Measurements from ENCODE around the gene C16orf95.
"Not testable (repeated sequence)": the region's sequence is repeated elsewhere in the genome, so short reads cannot be mapped to it uniquely, and the experiment has no call there.

C16orf95 gene, protein sequence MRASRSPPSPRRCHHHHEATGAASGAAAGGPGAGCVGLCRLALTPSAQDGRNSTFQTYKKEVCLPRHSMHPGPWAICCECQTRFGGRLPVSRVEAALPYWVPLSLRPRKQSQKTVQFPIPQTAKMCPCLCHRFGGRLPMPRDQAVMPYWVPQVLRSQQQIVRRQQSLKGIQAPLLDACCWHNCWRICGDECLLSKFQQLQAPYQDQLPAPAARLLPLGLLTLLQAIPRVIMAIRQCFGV

DNA sequence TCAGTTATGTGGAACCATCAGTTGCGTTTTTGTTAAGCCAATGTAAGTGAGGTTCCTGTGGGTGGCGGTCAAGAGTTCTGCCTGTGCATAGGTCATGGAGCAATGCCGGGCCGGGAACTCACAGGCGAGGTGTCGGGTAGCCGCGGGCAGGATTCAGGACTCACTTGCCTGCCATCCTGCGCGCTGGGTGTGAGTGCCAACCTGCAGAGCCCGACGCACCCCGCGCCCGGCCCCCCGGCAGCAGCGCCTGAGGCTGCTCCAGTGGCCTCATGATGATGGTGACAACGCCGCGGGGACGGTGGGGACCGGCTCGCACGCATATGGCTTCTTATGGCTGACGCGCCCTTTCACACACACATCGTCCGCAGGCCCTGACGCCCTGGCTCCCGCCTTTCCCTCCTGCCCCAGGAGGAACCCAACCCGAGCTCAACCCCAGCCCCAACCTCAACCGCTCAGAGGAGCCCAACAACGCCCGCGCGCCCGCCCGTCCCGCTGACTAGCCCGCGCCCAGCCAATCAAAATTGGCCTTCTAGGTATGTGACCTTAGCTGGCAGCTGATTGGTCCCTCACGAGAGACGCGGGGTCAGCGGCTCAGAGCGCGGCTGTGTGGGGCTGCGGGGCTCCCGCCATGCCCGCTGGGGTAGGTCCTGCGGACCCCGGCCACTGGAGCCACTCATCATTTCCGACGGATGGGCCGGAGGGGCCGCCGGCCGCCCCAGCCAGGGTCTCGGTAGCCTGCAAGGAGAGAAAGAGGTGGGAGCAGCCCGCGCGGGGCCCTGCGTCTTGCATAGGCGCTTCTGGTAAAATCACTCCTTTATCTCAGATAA is at the start of gene C16orf95:
Gene C16orf95, minus strand, starts transcription at position 470 of the 827 bp plus-strand sequence. Its CDS starts 150 bp downstream, at position 320.
- peak; percentile 64 for DNase-seq (ENCODE audit: low read depth)

DNA sequence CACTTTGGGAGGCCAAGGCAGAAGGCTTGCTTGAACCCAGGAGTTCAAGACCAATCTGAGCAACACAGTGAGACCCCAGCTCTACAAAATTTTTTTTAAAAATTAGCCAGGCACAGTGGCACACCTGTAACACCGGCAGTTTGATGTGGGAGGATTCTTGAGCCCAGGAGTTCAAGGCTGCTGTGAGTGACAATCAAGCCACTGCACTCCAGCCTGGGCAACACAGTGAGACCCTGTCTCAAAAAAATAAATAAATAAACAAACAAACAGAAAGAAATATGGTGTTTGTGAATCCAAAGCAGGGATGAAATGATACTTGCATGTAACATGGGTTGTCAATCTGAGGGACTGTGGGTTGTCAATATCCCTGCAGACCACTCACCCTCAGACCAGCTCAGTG is 49.7 kb upstream of the C16orf95 start:
- no peak for DNase-seq (ENCODE audit: low read depth)

DNA sequence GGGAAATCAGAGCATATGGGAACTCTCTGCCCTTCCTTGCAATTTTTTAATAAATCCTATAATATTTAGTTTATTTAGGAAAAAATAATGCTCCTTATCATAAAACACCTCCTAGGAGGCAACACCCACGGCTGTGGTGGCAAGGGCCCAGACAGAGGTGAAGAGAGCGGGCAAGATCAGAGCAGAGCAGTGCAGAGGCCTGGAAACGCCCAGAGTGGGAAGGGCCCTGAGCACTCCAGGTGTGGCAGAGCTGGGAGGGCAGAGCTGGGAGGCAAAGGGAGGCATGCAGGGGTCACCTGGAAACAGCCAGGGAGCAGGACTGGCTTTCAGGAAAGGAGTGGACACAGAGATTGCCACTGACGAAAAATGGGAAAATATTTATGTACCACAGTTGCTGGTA is 49.1 kb upstream of the C16orf95 start:
- no peak for DNase-seq (ENCODE audit: low read depth)

DNA sequence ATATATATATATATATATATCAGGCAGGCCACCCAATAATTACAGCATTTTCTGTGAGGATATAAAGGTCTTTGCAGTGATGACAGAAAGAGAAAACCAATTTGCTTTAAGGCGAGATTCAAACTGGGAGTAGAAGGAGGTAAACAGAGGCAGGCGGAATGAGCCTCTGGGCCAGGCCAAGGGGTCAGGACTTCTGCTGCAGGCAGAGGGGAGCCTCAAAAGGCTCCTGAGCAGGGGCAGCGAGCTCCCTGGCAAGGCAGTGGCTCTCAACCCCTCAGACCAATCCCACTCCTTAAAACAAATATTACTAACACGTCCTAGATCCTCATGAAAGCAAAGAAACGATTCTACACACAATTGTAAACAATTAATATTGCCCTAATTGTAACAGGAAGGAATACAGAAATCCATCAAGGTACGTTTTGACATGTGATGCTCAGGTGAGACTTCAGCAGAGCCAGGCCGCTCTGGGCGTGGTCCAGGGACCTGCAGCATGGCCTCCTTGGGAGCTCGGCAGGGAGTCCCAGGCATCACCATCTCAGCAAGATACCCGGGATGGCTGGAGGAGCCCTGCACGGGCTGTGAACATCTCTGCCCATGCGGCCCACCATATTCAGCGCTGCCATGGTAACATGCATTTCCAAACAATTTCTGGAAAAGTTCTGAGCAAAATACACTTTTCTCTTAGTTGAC is 48.0 kb upstream of the C16orf95 start:
- DNase-seq (ENCODE audit: low read depth) = no peak

DNA sequence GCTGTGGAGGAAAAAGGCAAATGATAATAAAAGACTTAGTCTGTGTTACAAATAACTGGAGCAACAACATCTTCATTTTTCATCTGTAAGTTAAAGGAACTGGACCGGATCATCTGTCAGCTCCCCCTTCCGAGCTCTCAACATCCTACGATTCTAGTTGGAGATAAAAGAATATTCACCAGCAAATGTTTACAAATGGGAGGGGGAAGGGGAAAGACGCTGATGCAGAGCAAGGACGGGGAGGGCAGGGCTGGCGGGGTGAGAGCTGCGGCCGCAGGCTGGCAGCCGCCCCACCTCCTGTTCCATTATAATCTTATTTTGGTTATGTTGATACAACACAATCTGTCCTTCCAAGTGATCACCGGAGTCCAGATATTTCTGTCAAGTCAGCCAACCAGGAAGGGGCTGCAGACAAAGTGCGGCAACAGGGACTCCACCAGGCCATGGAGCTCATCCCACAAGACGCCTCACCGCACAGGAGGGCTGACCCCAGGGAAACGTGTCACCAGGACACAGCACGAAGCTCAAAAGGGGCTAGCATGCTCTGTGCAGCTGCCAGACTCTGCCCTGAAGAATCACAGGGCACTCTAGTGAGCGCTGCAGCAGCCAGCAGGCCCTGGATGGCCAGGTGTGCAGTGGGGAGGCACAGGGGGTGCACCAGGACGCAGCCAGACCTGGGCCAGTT is 46.7 kb upstream of the C16orf95 start:
- DNase-seq (ENCODE audit: low read depth) = no peak

DNA sequence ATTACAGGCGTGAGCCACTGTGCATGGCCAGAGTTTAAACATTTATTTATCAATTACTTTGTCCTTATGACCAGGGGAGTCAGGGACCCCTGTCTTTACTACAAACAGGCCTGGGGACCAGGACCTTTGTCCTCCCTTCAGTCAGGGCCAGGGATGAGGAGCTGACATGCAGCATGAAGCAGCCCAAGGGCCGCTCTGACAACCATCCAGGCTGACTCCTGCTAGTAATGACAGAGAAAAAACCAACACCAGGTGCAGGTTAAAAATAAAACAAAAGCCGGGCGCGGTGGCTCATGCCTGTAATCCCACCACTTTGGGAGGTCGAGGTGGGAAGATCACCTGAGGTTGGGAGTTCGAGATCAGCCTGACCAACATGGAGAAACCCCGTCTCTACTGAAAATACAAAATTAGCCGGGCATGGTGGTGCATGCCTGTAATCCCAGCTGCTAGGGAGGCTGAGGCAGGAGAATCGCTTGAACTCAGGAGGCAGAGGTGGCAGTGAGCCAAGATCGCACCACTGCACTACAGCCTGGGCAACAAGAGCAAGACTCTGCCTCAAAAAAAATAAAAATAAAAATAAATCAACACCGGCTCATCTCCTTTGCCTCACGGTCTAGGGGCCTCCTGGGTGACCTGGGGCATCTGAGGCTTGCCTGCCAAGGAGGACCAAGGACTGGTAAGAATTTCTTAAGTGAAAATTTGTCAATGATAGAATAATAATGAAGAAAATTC is 45.8 kb upstream of the C16orf95 start:
- not testable (repeated sequence) for DNase-seq (ENCODE audit: low read depth)

DNA sequence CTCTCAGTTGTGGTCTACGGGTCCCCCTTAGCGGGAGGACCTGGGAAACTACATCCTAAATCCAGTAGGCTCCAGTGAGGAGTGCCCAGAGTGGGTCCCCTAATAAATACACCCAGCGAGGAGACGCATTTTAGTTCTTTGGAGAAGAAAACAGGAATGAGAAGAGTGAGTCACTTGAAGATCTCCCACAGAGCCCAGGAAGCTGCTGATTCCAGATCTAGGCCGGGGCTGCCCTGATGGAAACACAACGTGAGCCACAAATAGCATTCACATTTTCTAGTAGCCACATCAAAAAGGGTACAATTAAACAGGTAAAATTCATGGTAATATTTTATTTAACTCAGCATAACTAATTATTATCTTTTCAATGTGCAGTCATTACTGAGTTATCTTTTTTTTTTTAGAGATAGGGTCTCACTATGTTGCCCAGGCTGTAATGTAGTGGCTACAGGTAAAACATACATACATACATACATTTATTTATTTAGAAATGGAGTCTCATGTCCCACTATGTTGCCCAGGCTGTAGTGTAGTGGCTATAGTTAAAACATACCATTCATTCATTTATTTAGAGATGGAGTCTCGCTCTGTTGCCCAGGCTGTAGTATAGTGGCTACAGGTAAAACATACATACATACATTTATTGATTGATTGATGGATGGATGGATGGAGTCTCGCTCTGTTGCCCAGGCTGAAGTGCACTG is 44.9 kb upstream of the C16orf95 start:
- no peak for DNase-seq (ENCODE audit: low read depth)

DNA sequence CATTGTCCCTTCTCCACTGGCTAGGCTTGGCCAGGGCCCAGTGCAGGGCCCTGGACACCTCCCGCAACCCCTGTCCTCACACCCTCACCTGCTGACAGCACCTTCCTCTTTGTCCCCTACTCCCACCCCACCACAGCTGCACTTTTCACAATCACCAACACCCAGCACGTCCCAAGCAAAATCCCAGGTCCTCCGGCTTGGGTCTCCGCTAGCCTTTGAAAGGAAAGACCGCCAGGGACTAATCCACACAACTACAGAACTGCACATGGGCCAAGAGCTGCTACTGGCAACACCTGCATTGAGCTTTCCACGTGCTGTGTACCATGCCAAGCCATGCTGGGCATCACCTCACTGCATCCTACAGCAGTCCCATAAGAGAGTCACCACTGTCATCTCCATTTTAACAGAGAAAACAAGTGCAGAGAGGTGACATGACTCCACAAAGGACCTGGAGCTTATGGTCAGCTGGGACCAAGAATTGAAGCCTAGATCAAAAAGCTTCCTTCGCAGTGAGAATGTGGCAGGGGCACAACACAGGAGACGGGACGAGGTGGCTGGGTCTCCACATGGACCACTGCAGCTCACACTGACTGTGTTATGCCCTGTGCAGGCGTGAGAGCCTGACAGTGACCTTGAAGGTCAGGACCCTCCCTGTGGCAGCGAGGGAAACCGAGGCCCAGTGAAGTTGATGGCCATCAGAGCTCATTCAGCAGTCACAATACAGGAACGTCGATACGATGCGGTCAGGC is 43.8 kb upstream of the C16orf95 start:
- no peak for DNase-seq (ENCODE audit: low read depth)

DNA sequence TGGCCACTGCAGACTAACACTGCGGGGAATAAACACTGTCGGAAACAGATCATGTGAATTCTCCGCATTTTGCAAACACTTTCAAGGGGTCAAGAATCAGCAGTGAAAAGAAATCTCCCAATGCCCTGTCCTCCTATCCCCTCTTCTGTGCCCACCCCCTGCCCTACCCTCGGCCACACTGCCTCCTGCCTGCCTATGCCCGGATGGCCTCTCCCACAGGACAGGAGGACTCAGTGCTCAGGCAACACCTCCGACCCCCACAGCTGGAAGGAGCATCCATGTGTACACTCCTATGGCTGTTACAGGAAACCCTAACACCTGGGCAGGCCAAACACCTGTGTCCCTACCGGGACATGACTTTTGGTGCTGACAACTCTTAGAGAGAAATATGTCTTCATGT is 41.9 kb upstream of the C16orf95 start:
- no peak for DNase-seq (ENCODE audit: low read depth)

DNA sequence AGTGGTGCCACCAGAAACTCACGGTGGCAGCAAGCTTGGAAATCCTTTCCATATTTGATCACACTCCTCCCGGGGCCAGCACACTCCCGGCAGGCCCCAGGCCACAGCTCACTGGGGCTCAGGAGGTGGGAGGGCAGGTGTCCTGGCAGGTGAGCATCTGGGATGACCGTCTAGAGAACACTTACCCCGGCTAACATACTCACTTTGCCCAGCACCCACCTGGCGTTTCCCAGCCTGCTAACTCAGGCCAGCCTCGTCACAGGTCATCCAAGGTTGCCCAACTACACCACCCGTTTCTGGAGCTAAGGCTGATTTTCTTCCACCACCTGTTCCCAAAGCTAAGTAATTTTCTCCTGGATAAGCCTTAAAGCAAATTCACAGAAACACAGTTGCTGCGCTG is 41.5 kb upstream of the C16orf95 start:
- no peak for DNase-seq (ENCODE audit: low read depth)

DNA sequence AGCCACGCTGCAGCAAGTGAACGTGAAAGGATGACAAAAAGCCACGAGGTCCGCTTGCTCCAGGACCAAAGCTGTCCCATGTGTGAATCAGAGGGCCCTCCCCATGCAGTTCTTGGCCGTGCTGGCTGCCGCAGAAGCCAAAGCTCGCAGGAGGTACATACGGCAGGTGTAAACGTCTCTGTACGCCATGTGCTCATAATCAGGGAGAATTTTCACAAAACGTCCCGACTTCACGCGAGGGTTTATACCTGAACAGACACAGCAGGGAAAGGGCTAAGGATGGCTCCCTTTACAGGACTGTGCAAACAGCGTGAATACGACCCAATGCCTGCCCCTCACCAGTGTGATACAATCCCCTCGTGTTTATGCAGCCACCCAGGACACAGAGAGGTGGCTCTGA is 41.1 kb upstream of the C16orf95 start:
- DNase-seq (ENCODE audit: low read depth) = no peak

DNA sequence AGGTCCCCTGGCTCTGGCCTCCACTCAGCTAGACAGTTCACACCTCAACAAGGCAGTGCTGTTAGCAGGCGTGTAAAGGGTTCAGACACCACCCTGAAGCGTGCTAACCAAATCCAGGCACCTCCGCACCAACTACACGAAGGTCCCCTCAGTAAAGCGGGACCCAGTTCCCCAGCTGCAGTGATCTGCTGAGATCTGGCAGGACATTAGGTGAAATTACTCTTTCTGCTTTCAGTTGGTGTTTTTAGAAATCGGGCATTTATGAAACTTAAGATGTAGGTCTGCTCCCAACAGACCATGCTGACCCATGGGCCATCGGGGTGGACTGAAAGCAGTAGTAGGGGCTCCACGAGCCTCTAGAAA is 39.3 kb upstream of the C16orf95 start:
- no peak for DNase-seq (ENCODE audit: low read depth)

DNA sequence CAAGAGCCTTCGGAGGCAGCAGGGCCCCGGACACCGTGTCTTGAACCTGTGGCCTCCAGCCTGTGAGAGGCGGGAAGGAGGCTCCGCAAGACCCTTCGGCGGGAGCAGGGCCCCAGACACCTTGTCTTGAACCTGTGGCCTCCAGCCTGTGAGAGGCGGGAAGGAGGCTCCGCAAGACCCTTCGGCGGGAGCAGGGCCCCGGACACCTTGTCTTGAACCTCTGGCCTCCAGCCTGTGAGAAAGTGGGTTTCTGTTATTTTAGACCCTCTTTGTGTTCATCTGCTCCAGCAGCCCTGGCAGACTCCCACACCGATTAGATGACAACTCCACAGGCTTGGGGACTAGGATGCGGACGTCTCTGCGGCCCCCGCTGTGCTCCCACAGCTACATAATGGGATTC is 36.4 kb upstream of the C16orf95 start:
- DNase-seq (ENCODE audit: low read depth) = no peak

DNA sequence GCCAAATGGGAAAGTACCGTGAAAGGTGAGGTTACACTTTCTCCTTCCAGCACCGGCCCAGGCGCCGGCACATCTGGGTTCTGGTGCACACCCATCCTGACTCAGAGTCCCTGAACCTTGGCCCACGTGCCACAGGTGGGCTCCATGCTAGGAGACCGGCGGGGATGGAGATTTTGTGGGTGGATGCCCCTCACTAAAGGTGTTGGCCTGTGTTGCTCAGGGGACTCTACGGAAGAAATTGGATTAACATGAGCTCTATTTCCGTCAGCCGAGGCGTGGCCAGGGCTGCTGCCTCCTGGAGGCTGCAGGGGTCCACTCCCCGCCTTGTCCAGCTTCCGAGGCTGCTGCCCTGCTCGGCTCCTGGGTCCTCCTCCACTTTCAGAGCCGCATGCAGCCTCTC is 35.6 kb upstream of the C16orf95 start:
- no peak for DNase-seq (ENCODE audit: low read depth)

DNA sequence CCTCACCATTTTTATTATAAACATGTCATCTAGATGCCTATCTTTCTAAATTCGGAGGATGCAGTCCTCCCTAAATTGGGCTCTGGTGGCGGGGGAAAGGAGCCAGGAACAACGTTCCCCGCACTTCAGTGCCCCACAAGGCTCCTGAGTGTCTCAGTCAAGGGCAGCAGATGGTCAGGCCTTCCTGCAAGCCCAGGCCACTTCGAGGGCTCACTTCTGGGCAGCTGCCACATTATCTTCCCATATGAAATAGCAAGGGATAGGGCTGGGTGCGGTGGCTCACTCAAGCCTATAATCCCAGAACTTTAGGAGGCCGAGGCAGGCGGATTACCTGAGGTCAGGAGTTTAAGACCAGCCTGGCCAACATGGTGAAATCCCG is 34.1 kb upstream of the C16orf95 start:
- no peak for DNase-seq (ENCODE audit: low read depth)

DNA sequence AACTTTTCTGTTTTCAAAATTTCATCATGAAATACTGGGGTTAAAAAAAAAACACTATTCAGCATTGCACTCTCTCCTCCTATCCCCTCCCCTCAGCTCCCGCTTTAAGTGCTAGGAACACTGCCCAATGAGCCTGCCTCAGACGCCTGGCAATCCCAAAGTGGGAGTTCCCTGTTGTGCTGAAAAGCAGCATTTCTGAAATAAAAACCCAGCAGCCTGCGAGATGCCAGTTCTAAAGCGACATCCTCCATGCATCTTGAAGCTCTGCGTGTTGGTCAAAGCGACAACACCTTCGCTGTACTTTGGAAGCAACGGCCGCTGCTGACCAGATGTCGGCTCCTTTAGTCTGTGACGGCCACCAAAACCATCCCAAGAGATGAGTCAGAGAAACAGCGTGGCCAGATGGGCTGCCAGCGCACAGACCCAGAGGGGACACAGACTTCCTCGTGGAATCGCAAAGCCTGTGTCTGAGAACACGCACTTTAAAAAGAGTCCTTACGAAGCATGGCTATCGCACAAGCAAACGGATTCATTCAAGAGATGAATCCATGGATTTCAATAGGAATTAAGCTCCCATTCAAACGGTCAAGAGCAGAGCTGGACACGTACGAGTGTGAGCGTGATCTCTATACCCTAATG is 33.6 kb upstream of the C16orf95 start:
- peak; percentile 18 for DNase-seq (ENCODE audit: low read depth)

DNA sequence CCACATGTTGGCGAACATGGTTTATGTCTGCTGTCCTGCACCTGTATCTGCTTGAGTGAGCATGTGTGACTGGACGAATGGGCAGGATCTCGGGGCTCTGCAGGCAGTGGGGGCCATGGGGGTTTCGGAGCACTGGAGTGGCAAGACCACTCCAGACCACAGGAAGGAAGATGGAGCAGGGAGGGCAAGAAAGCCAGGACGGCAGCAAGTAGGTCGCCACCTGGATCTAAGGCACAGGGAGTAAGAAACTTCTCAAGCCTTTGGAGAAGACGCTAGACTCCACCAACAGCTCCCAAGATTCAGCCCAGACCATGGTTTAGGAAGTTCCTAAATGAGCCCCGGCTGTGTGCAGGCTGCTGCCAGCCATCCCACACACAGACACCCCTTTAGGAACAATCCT is 32.8 kb upstream of the C16orf95 start:
- DNase-seq (ENCODE audit: low read depth) = no peak

DNA sequence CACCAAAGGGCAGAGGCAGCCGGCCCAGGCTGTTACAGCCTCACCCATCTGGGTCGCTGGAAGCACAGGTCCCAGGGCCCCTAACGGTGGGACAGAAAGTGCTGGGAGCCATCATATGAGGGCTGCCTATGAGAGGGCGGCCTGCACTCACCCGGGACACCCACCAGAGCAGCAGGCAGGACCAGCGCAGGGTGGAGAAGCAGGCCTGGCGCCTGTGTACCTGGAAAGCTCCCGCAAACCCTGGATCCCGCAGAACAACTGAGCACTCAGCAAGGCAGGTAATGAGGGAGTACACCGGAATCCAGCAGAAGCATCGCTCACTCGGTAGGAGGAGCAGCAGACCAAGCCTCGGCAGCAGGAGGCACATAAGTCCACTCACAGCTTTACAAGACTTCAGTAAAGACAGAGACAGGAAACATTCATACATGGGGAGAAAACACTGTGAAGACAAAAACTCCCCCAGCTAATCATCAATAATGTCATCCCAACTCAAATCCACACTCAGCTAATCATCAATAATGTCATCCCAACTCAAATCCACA is 31.5 kb upstream of the C16orf95 start:
- DNase-seq (ENCODE audit: low read depth) = no peak

DNA sequence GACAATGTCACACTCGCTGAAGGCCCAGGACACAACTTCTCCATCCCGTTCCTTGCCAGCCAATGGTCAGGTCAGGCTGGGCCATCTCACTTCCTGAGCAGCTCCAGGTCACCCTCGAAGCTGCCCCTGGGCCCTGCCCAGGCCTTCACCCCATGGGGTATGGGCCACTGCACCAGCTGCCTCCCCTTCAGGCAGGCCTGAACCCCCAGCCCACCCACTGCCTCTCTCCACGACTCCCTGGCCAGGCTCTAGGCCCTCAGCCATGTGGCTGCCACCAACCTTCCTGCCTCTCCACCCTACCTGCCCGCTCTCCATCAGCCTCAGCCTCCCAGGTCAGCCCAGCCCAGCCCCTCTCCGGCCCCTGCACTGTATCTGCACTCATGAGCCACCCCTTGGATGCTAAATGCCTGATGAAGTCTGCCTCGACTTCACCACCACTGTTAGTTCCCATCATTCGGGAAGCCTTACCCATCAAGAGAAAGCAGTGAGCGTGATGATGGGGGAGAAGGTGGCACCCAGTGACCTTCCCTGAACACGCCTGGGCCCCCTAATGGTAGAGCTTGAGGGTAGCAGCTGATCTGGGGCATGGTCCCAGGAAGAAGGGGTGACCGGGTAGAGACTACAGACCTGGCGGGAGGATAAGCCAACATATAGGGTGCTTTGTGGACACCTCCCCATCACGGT is 30.9 kb upstream of the C16orf95 start:
- no peak for DNase-seq (ENCODE audit: low read depth)

All from GM04503 (cell line).